Esophagus muscularis mucosa (tissue), 4 donors: Measurements from ENCODE around the gene SLC49A3. TPM values are rescaled to one million over a fixed set of nuclear protein-coding genes. Genes with fewer than 3 reads are reported as not detected.
"Not testable (repeated sequence)": the region's sequence is repeated elsewhere in the genome, so short reads cannot be mapped to it uniquely, and the experiment has no call there.

Experiments used
- DNase-seq: peaks from one replicate; pipeline ENCODE4 v3.0.0-alpha.2; 2017; ENCODE audit errors: extremely low spot score
- H3K27ac ChIP-seq, 4 donors: fragments of 200-600 bp; sonication (generic); replicated peaks in 1 of 4; 1 replicate in 3 of 4; 2 replicates in 1 of 4; pipeline ENCODE4 v1.5.1; 2016 to 2019; ENCODE audit warnings: mild to moderate bottlenecking in 1 of 4
- H3K27me3 ChIP-seq, 4 donors: fragments of 200-600 bp; sonication (generic); one replicate each; pipeline versions ENCODE4 v1.5.1 to v1.6.0; 2016 to 2019
- H3K36me3 ChIP-seq, 4 donors: fragments of 200-600 bp; sonication (generic); one replicate each; pipeline ENCODE4 v1.5.1; 2016 to 2019
- H3K4me1 ChIP-seq, 4 donors: fragments of 200-600 bp; sonication (generic); one replicate each; pipeline ENCODE4 v1.5.1; 2016 to 2019
- H3K4me3 ChIP-seq, 4 donors: fragments of 200-600 bp; sonication (generic); 1 replicate in 2 of 4; 2 replicates in 2 of 4; pipeline ENCODE4 v1.5.1; 2016 to 2019; ENCODE audit warnings: mild to moderate bottlenecking in 4 of 4, moderate library complexity in 1 of 4
- H3K9me3 ChIP-seq, 4 donors: fragments of 200-600 bp; sonication (generic); 1 replicate in 3 of 4; 2 replicates in 1 of 4; pipeline ENCODE4 v1.5.1; 2016 to 2019
- EP300 ChIP-seq: sonication (generic); formaldehyde crosslinking; IDR thresholded peaks from one replicate; pipeline ENCODE4 v1.6.1; 2017; ENCODE audit warnings: antibody characterized with exemption
- POLR2A ChIP-seq: fragments of 450-650 bp; IDR thresholded peaks from one replicate; pipeline ENCODE4 v1.6.1; 2017; ENCODE audit warnings: antibody characterized with exemption, moderate library complexity, mild to moderate bottlenecking, low read depth
- POLR2AphosphoS5 ChIP-seq, 2 donors: sonication (generic); formaldehyde crosslinking; IDR thresholded peaks; one replicate each; pipeline ENCODE4 v1.6.1; 2017; ENCODE audit warnings: antibody characterized with exemption in 2 of 2
- WGBS: methylation state at CpG from one replicate; pipeline ENCODE4 v1.1.5; 2018; 5-methylcytosine and 5-hydroxymethylcytosine counted together
- intact Hi-C: fragments of 100-400 bp; cut with DNase I; formaldehyde crosslinking; loops from one replicate; pipeline ENCODE4 v1.15.1; 2023
- total RNA-seq, 4 donors: library from RNA; depleted of rRNA; stranded (reverse); fragments of >200 nt; gene quantifications; one replicate each; pipeline versions ENCODE4 v1.1.0 to v1.2.1, GENCODE V29; 2016
- TF ChIP-seq, protein P1 (sequence below), 3 experiments: fragments of 200-600 bp in 2 of 3; fragments of 450-650 bp in 1 of 3; sonication (generic) in 2 of 3; IDR thresholded peaks; one replicate each; pipeline ENCODE4 v1.5.1; 2017 to 2019; ENCODE audit warnings: antibody characterized with exemption in 3 of 3, mild to moderate bottlenecking in 2 of 3, moderate library complexity in 1 of 3

Gene SLC49A3
- total RNA-seq = 1 to 10 TPM; 5.5 to 9.4 (median 7.6) TPM

DNA sequence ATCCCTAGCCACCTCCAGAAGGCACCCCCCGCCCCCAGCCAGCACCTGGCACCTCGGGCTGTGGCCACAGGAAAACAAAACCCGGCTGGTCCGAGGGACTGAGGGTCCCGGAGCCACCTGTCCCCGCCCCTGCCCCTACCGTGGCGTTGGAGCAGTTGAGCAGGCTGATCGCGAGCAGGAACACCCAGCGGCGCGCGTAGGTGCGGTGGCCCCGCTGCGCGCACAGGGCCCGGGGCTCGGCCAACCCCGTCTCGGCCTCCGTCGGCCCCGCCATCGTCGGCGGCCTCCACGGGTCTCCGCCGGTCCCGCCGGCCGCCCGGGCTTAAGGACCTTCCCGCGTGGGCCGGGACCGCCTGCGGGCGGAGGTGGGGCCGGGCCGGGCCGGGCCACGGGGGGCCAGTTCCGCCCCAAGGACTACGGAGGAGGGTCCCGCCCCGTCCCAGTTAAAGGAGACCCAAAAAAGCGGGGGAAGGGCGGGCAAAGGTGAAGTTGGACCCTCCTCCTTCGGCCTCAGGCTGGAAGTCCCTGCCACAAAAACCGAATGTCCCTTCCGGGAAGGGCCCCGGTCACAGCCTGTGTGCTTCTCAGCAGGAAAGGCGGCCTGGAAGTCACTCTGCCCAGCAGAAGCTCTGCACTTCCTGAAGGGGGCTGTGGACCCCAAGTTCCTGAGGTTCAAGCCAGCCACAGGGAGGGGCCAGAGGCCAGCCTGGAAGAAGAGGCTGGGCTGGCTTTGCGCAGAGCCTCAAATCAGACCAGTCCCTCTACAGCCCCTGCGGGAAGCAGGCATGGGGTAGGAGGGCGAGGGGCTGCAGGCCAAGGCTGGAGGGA is at the start of gene SLC49A3:
TSS of gene SLC49A3 (minus strand) at position 298 of the 828 bp plus-strand sequence. CDS start at position 274, 24 bp downstream.
- peaks cover 34 to 44% (median 36%) of the 10 kb centered on the region in 4 donors for H3K4me1 ChIP-seq
- H3K36me3 ChIP-seq = peaks cover 0 to 11% (median 5%) of the 10 kb centered on the region in 4 donors
- no peaks in the 10 kb centered on the region for H3K9me3 ChIP-seq
- DNase-seq = no peak
- H3K27ac ChIP-seq = peak within 1 kb of the TSS; percentile 70 to 83 (median 80)
- intact Hi-C loops = no loop called here
- TF ChIP-seq POLR2A (no peak), EP300 (no peak), POLR2AphosphoS5 (IDR thresholded peaks at IDR 0.05) (no peak)
- TF ChIP-seq, protein P1, sequence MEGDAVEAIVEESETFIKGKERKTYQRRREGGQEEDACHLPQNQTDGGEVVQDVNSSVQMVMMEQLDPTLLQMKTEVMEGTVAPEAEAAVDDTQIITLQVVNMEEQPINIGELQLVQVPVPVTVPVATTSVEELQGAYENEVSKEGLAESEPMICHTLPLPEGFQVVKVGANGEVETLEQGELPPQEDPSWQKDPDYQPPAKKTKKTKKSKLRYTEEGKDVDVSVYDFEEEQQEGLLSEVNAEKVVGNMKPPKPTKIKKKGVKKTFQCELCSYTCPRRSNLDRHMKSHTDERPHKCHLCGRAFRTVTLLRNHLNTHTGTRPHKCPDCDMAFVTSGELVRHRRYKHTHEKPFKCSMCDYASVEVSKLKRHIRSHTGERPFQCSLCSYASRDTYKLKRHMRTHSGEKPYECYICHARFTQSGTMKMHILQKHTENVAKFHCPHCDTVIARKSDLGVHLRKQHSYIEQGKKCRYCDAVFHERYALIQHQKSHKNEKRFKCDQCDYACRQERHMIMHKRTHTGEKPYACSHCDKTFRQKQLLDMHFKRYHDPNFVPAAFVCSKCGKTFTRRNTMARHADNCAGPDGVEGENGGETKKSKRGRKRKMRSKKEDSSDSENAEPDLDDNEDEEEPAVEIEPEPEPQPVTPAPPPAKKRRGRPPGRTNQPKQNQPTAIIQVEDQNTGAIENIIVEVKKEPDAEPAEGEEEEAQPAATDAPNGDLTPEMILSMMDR (IDR thresholded peaks at IDR 0.05) = no peak
- H3K4me3 ChIP-seq = peak within 1 kb of the TSS; percentile 57 to 68 (median 58)
- 43% methylated on average over 8 of the region's 59 CpGs for WGBS
- peaks cover 0 to 23% (median 0%) of the 10 kb centered on the region in 4 donors for H3K27me3 ChIP-seq

DNA sequence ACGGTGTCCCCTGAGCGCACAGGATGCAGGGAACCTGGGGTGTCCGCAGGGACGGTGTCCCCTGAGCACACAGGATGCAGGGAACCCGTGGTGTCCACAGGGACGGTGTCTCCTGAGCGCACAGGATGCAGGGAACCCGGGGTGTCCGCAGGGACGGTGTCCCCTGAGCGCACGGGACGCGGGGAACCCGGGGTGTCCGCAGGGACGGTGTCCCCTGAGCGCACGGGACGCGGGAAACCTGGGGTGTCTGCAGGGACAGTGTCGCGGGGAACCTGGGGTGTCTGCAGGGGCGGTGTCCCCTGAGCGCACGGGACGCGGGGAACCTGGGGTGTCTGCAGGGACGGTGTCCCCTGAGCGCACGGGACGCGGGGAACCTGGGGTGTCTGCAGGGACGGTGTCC is 47.6 kb upstream of the SLC49A3 start:
- H3K27ac ChIP-seq, H3K4me1 ChIP-seq, intact Hi-C loops, DNase-seq, H3K27me3 ChIP-seq, H3K9me3 ChIP-seq, H3K4me3 ChIP-seq: not testable (repeated sequence)
- WGBS = 93% methylated on average over 33 of the region's 34 CpGs
- H3K36me3 ChIP-seq = peaks cover 39 to 95% (median 90%) of the 10 kb centered on the region in 4 donors

DNA sequence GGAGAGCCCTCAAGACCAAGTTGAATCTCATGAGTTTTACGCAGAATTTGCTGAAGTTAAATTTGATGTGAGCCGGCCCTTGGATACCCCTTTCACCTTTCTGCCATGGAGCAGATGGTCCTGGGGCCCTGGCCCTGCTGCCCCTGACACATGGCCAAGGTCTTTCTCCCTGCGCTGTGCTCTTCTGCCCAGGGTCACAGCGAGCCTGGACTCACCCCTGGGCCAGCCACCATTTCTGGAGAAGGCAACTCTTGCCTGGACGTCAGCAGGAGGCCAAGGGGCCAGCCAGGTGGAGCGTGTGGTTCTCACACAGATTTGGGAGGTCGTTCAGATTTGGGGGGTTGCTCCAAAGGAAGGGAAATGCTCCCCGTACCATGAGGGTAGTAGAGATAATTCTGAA is 46.6 kb upstream of the SLC49A3 start:
- Histone ChIP-seq H3K27ac (no peak overlapping the region), H3K36me3 (peaks cover 41 to 95% (median 91%) of the 10 kb centered on the region in 4 donors), H3K27me3 (no peaks in the 10 kb centered on the region), H3K4me3 (no peak overlapping the region), H3K4me1 (no peaks in the 10 kb centered on the region), H3K9me3 (no peaks in the 10 kb centered on the region)
- intact Hi-C loops = no loop called here
- 95% methylated on average over 6 of the region's 8 CpGs for WGBS
- no peak for DNase-seq
- TF ChIP-seq, protein P1 (IDR thresholded peaks at IDR 0.05) = no peak
- TF ChIP-seq EP300 (no peak), POLR2A (no peak), POLR2AphosphoS5 (IDR thresholded peaks at IDR 0.05) (no peak)

DNA sequence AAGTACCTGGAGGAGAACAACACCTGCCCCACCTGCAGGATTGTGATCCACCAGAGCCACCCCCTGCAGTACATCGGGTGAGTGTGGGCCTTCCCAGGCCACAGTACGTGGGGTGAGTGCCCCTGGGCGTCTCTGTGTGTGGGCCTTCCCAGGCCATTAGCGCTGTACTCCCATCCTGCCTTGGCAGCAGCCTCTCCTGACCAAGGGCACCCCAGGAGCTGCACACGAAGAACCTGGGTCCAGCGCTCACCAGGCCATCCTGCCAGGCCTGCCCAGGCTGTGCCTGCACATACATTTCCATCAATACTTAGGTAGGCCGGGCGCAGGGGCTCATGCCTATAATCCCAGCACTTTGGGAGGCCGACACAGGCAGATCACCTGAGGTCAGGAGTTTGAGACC is 46.0 kb upstream of the SLC49A3 start:
- TF ChIP-seq POLR2A (no peak), EP300 (no peak)
- TF ChIP-seq, protein P1 (IDR thresholded peaks at IDR 0.05) = no peak
- intact Hi-C loops = no loop called here
- Histone ChIP-seq H3K9me3 (no peaks in the 10 kb centered on the region), H3K36me3 (peaks cover 41 to 95% (median 90%) of the 10 kb centered on the region in 4 donors), H3K27ac (no peak overlapping the region), H3K4me1 (no peaks in the 10 kb centered on the region), H3K27me3 (no peaks in the 10 kb centered on the region), H3K4me3 (no peak overlapping the region)
- no peak for DNase-seq
- whole genome bisulfite sequencing = 100% methylated on average over 3 of the region's 9 CpGs

DNA sequence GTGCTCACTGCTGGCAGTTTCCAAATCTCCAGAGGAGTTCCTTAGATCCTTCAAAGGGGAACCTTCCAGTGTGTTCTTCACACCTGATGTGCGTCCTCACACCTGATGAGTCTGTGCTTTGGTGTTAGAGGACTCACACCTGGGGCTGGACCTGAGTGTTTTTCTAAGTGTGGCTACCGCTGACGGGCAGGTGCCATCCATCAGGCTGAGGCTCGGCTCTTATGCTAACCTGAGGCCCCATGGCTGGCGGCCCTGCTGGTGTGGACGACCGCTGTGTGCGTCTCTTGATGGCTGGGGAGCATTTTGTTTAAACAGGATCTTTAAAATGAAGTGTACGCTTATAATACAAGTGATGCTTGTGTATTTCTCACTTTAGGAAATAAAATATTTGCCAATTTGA is 45.1 kb upstream of the SLC49A3 start:
- no peak for TF ChIP-seq POLR2A
- no peak for TF ChIP-seq EP300
- TF ChIP-seq POLR2AphosphoS5 (IDR thresholded peaks at IDR 0.05) = no peak
- TF ChIP-seq, protein P1 (IDR thresholded peaks at IDR 0.05) = no peak
- intact Hi-C loops = no loop called here
- Histone ChIP-seq H3K27ac (no peak overlapping the region), H3K9me3 (no peaks in the 10 kb centered on the region), H3K36me3 (peaks cover 41 to 86% (median 81%) of the 10 kb centered on the region in 4 donors), H3K4me1 (no peaks in the 10 kb centered on the region), H3K4me3 (no peak overlapping the region), H3K27me3 (no peaks in the 10 kb centered on the region)
- DNase-seq = no peak
- WGBS = 82% methylated on average over 9 of the region's 9 CpGs
